ENCODE measurements around the gene COLEC11.

DNA sequence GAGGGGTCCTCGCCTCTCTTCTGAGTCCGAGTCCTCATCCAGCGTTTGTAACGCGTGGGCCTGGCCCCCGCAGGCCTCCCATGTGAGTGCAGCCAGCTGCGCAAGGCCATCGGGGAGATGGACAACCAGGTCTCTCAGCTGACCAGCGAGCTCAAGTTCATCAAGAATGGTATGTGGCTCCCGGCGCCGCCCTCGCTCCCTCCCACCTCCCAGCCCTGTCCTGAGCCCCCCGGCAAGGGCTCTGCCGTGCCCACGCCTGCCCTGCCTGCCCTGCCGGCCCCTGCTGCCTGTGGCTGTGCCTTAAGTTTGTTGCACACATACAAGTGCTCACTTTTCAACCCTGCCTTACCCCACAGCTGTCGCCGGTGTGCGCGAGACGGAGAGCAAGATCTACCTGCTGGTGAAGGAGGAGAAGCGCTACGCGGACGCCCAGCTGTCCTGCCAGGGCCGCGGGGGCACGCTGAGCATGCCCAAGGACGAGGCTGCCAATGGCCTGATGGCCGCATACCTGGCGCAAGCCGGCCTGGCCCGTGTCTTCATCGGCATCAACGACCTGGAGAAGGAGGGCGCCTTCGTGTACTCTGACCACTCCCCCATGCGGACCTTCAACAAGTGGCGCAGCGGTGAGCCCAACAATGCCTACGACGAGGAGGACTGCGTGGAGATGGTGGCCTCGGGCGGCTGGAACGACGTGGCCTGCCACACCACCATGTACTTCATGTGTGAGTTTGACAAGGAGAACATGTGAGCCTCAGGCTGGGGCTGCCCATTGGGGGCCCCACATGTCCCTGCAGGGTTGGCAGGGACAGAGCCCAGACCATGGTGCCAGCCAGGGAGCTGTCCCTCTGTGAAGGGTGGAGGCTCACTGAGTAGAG, 48.7 kb downstream of the COLEC11 start:
- TF ChIP-seq POLR2AphosphoS5 (IDR thresholded peaks at IDR 0.05; ENCODE audit: low read depth) (no peak), CREB1 (CRISPR knock-in tag; IDR thresholded peaks at IDR 0.05; ENCODE audit: low read depth) (no peak), JUNB (IDR thresholded peaks at IDR 0.05; ENCODE audit: unreplicated experiment) (no peak)
- TF ChIP-seq, protein P1, sequence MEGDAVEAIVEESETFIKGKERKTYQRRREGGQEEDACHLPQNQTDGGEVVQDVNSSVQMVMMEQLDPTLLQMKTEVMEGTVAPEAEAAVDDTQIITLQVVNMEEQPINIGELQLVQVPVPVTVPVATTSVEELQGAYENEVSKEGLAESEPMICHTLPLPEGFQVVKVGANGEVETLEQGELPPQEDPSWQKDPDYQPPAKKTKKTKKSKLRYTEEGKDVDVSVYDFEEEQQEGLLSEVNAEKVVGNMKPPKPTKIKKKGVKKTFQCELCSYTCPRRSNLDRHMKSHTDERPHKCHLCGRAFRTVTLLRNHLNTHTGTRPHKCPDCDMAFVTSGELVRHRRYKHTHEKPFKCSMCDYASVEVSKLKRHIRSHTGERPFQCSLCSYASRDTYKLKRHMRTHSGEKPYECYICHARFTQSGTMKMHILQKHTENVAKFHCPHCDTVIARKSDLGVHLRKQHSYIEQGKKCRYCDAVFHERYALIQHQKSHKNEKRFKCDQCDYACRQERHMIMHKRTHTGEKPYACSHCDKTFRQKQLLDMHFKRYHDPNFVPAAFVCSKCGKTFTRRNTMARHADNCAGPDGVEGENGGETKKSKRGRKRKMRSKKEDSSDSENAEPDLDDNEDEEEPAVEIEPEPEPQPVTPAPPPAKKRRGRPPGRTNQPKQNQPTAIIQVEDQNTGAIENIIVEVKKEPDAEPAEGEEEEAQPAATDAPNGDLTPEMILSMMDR (conservative IDR thresholded peaks at IDR 0.05; ENCODE audit: low read depth in 2 of 2), result no peak

All from GM23338 (cell line).